PC-9 (cell line): ENCODE results near the gene DYNLT2B.

Experiments used
- CTCF ChIP-seq: fragments of 200-600 bp; sonication (generic); conservative IDR thresholded peaks from 2 replicates; pipeline ENCODE4 v1.6.1; 2017; ENCODE audit warnings: mixed run types, antibody characterized with exemption, mild to moderate bottlenecking, moderate library complexity
- EZH2 ChIP-seq: fragments of 200-600 bp; sonication (generic); IDR thresholded peaks from 2 replicates; pipeline ENCODE4 v1.8.0; 2017; ENCODE audit warnings: antibody characterized with exemption, low read depth

DNA sequence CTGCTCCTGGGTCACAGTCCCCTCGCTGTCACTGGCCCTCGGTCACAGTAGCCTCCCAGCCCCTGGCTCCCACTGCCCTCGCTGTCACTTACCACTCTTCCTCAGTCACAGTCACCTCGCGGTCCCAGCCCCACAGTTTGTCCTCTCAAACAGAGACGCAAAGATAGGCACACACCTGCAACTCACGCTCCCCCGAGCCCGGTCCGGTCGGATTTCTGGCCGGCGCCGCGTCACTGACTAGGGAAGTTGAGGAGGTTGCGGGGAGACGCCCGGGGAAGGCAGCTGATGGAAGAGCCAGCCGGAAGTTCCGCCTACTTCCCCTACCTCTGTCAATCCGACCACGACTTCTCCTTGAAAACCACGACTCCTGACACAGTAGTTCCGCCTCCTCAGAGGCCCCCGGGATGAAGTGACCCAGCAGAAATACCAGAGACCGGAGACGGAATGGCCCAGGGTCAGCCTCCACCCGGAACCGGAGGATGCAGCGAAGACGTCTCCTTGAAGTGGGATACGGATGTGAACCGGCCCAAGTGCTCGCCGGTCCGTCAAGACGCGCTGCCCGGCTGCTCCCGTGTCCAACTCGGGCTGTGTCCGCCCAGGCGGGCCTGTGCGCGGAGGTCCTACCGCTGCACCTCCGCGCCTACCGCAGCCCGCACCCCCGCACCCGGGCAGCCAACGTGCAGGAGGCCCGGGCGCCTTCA is 30.4 kb downstream of the DYNLT2B start, which contains the start of gene PCYT1A:
- TF ChIP-seq CTCF (no peak), EZH2 (no peak)
